ENCODE results near the gene ASAP3.

GRCh38 chr1:23515905-23516304 is 31.9 kb upstream of the ASAP3 start:
- TF ChIP-seq CTCF (IDR thresholded peaks at IDR 0.05; ENCODE audit: low read depth, low read length, poor library complexity, severe bottlenecking) (no peak), EZH2phosphoT487 (IDR thresholded peaks at IDR 0.05; ENCODE audit: borderline replicate concordance, low read length) (no peak)
